Hepatocyte (in vitro differentiated cells): Measurements from ENCODE around the gene MEGF11. TPM values are rescaled to one million over a fixed set of nuclear protein-coding genes. Genes with fewer than 3 reads are reported as not detected.

Experiments
- DNase-seq: peaks from one replicate; pipeline ENCODE4 v3.0.0-alpha.2; 2016; ENCODE audit warnings: low spot score
- H2AFZ ChIP-seq: fragments of 200-600 bp; sonication (generic); 2 replicates; pipeline ENCODE4 v1.6.0; 2016; ENCODE audit warnings: antibody characterized with exemption, mild to moderate bottlenecking
- H3K27ac ChIP-seq: fragments of 200-600 bp; sonication (generic); 2 replicates; pipeline ENCODE4 v1.5.1; 2016; ENCODE audit warnings: mild to moderate bottlenecking
- H3K27me3 ChIP-seq: fragments of 200-600 bp; sonication (generic); 2 replicates; pipeline ENCODE4 v1.6.1; 2016
- H3K36me3 ChIP-seq: fragments of 200-600 bp; sonication (generic); replicated peaks from 2 replicates; pipeline ENCODE4 v1.5.1; 2016; ENCODE audit warnings: low read depth; ENCODE audit not compliant: insufficient read depth
- H3K4me1 ChIP-seq: fragments of 200-600 bp; sonication (generic); 2 replicates; pipeline ENCODE4 v1.5.1; 2016; ENCODE audit warnings: mild to moderate bottlenecking, moderate library complexity; ENCODE audit not compliant: insufficient read depth
- H3K4me2 ChIP-seq: fragments of 200-600 bp; sonication (generic); 2 replicates; pipeline ENCODE4 v1.6.0; 2016
- H3K4me3 ChIP-seq: fragments of 200-600 bp; sonication (generic); 2 replicates; pipeline ENCODE4 v1.5.1; 2016; ENCODE audit warnings: mild to moderate bottlenecking
- H3K79me2 ChIP-seq: fragments of 200-600 bp; sonication (generic); 2 replicates; pipeline ENCODE4 v1.6.0; 2017; ENCODE audit warnings: mild to moderate bottlenecking
- H3K9me2 ChIP-seq: fragments of 200-600 bp; sonication (generic); replicated peaks from 2 replicates; pipeline ENCODE4 v1.6.0; 2017; ENCODE audit warnings: mild to moderate bottlenecking; ENCODE audit not compliant: insufficient read depth
- H3K9me3 ChIP-seq: fragments of 200-600 bp; sonication (generic); 2 replicates; pipeline ENCODE4 v1.5.1; 2016; ENCODE audit warnings: low read depth, mild to moderate bottlenecking
- H4K20me1 ChIP-seq: fragments of 200-600 bp; sonication (generic); 2 replicates; pipeline ENCODE4 v1.6.0; 2016; ENCODE audit warnings: mild to moderate bottlenecking; ENCODE audit not compliant: insufficient read depth, poor library complexity, severe bottlenecking
- EZH2 ChIP-seq: fragments of 200-600 bp; sonication (generic); IDR thresholded peaks from 2 replicates; pipeline ENCODE4 v1.6.1; 2016; ENCODE audit warnings: antibody characterized with exemption, mild to moderate bottlenecking, borderline replicate concordance
- EZH2phosphoT487 ChIP-seq: fragments of 200-600 bp; sonication (generic); IDR thresholded peaks from one replicate; pipeline ENCODE4 v1.6.1; 2018; ENCODE audit warnings: antibody characterized with exemption, mild to moderate bottlenecking, low read depth, moderate library complexity; ENCODE audit not compliant: unreplicated experiment, severe bottlenecking
- WGBS: methylation state at CpG from one replicate; pipeline ENCODE4 v1.1.6; 2016; ENCODE audit warnings: low lambda C conversion rate; ENCODE audit errors: missing lambda C conversion rate; 5-methylcytosine and 5-hydroxymethylcytosine counted together
- polyA plus RNA-seq: library from polyadenylated mRNA; unstranded; fragments of >200 nt; fragmentation: Nextera tagmentation; extraction: Ambion mirVana; gene quantifications from 2 replicates; pipeline ENCODE4 v1.2.1, GENCODE V29; 2016
- total RNA-seq: library from RNA; depleted of rRNA; stranded (reverse); fragments of >200 nt; gene quantifications from 2 replicates; pipeline ENCODE4 v1.2.3, GENCODE V29; 2014
- TF ChIP-seq, protein P1 (sequence below): fragments of 200-600 bp; sonication (generic); IDR thresholded peaks from 2 replicates; pipeline ENCODE4 v1.5.1; 2016; ENCODE audit warnings: antibody characterized with exemption, mild to moderate bottlenecking; ENCODE audit not compliant: poor library complexity

Gene MEGF11
- total and polyA plus RNA-seq, 2 experiments from 2014 or later: 0.07 to 0.25 TPM

DNA sequence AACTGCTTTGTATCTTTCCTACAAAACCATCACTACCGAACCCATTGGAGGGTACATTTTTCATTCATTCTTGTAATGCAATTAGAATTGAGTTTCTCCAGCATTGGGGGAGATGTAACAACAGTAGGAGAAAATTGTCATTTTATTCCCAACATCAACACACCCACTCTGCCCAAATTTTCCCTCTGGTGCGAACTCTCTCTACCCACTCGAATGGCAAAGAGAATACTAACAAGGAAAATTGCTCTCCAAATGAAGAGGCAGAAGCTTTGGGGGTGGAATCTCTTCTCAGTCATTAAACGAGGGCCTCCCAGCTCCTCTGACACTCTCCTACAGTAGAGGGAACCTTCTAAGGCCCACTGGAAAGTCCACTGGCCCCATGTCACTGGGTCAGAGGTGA, 135.7 kb downstream of the MEGF11 start:
- Histone ChIP-seq H4K20me1 (no peaks in the 10 kb centered on the region), H3K27ac (no peak overlapping the region), H3K27me3 (peaks cover 4% of the 10 kb centered on the region), H3K4me3 (no peak overlapping the region), H3K4me2 (no peak overlapping the region), H3K9me3 (no peaks in the 10 kb centered on the region), H3K9me2 (no peaks in the 10 kb centered on the region), H2AFZ (no peak overlapping the region), H3K79me2 (no peaks in the 10 kb centered on the region), H3K36me3 (no peaks in the 10 kb centered on the region), H3K4me1 (no peaks in the 10 kb centered on the region)
- TF ChIP-seq, protein P1, sequence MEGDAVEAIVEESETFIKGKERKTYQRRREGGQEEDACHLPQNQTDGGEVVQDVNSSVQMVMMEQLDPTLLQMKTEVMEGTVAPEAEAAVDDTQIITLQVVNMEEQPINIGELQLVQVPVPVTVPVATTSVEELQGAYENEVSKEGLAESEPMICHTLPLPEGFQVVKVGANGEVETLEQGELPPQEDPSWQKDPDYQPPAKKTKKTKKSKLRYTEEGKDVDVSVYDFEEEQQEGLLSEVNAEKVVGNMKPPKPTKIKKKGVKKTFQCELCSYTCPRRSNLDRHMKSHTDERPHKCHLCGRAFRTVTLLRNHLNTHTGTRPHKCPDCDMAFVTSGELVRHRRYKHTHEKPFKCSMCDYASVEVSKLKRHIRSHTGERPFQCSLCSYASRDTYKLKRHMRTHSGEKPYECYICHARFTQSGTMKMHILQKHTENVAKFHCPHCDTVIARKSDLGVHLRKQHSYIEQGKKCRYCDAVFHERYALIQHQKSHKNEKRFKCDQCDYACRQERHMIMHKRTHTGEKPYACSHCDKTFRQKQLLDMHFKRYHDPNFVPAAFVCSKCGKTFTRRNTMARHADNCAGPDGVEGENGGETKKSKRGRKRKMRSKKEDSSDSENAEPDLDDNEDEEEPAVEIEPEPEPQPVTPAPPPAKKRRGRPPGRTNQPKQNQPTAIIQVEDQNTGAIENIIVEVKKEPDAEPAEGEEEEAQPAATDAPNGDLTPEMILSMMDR: no peak
- TF ChIP-seq EZH2 (no peak), EZH2phosphoT487 (no peak)
- no peak for DNase-seq
- WGBS: 83% methylated on average over 4 of the region's 4 CpGs

DNA sequence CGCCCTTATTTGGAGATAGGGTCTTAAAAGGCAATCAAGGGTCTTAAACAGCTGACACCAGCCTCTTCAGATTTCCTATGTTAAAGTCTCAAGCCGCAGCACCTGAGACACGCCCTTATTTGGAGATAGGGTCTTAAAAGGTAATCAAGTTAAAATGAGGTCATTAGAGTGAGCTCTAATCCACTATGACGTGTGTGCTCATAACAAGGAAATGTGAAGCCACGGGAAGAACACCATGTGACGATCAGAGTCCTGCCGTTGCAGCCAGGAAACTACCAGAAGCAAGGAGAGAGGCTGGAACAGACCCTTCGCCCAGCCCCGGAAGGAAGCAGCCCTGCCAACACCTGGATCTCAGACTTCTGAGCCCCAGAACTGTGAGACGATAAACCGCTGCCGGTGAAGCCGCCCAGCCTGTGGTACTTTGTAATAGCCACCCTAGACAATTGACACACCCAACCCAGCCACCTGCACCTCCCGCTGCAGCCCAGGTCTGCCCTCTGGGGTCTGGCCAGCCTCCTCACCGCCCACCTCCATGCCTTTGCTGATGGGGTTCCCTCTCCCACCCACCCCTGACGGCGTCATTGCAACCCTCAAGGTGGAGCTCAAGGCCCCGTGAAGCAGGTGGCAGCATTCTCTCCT, 137.9 kb downstream of the MEGF11 start:
- no peak overlapping the region for H3K27ac ChIP-seq
- no peak for TF ChIP-seq EZH2phosphoT487
- TF ChIP-seq EZH2: no peak
- TF ChIP-seq, protein P1: no peak
- H4K20me1 ChIP-seq: no peaks in the 10 kb centered on the region
- H3K27me3 ChIP-seq: peaks cover 7% of the 10 kb centered on the region
- 72% methylated on average over 16 of the region's 18 CpGs for WGBS
- H3K4me1 ChIP-seq: no peaks in the 10 kb centered on the region
- no peaks in the 10 kb centered on the region for H3K9me3 ChIP-seq
- H3K36me3 ChIP-seq: no peaks in the 10 kb centered on the region
- H2AFZ ChIP-seq: no peak overlapping the region
- H3K4me2 ChIP-seq: no peak overlapping the region
- H3K4me3 ChIP-seq: no peak overlapping the region
- DNase-seq: peak; percentile 42
- H3K9me2 ChIP-seq: no peaks in the 10 kb centered on the region
- no peaks in the 10 kb centered on the region for H3K79me2 ChIP-seq

DNA sequence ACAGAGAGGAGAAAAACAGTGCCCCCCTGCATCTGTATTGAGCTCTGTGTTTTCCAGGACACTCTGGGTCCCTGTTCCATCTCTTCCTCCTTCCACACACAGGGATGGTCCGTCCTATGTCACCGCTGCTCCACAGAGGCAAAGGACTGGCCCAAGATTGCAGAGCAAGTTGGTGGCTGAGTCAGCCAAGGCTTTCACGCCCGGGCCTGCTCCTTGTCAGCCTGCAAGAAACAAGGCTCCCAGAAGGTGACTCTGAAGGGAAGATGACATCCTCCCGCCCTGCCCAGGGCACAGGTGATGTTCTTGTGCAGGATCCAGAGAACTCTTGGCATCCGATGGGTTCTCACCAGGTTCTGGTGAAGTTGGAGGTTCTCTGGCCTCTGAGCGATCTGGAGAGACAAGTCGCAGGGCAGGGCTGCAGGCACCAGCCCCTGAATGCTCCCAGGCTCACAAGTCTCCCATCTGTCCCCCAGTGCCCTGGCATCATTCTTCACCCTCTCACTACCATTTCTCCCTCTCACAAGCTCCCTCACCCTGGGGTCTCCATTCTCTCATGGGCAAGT, 138.6 kb downstream of the MEGF11 start:
- Histone ChIP-seq H3K79me2 (no peaks in the 10 kb centered on the region), H3K4me1 (no peaks in the 10 kb centered on the region), H4K20me1 (no peaks in the 10 kb centered on the region), H3K27me3 (peaks cover 11% of the 10 kb centered on the region), H3K4me3 (no peak overlapping the region), H3K36me3 (no peaks in the 10 kb centered on the region), H2AFZ (no peak overlapping the region), H3K4me2 (no peak overlapping the region), H3K9me2 (no peaks in the 10 kb centered on the region), H3K9me3 (no peaks in the 10 kb centered on the region), H3K27ac (no peak overlapping the region)
- DNase-seq: no peak
- TF ChIP-seq, protein P1: no peak
- TF ChIP-seq EZH2phosphoT487: no peak
- TF ChIP-seq EZH2: no peak
- WGBS: 90% methylated on average over 8 of the region's 8 CpGs
